Panc1 (cell line): ENCODE results near the gene SEC22C.

Experiments
- POLR2AphosphoS5 ChIP-seq: IDR thresholded peaks from 2 replicates; pipeline ENCODE4 v1.6.1; 2012; ENCODE audit warnings: mild to moderate bottlenecking, low read depth, low read length, moderate library complexity
- TF ChIP-seq, protein P1 (sequence below): fragments of 450-650 bp; IDR thresholded peaks from 2 replicates; pipeline ENCODE4 v1.5.1; 2017; ENCODE audit warnings: mild to moderate bottlenecking
- TF ChIP-seq, protein P2 (sequence below), 2 experiments: IDR thresholded peaks; 2 replicates each; pipeline ENCODE4 v1.6.1; 2011 to 2012; ENCODE audit warnings: low read depth in 2 of 2, control low read depth in 1 of 2, low read length in 1 of 2, mild to moderate bottlenecking in 1 of 2, moderate library complexity in 1 of 2; ENCODE audit not compliant: insufficient read depth in 1 of 2

DNA sequence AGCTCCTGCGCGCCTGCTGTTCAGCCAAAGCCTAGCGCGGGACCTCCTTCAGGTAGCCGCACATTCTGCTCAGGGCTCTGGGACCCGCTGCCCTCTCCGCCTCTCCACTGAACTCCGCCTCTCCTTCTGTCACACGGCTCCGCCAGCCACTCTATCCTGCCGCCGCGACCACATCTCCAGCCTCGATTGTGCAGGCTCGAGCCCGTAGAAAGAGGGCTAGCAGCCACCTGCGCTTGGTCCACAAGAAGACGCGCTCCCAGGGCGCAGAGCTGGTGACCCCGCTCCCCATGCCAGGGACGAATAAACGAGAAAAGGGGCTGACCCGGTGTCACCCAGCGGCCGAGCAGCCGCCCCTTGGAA is 80.5 kb downstream of the SEC22C start:
- TF ChIP-seq, protein P1, sequence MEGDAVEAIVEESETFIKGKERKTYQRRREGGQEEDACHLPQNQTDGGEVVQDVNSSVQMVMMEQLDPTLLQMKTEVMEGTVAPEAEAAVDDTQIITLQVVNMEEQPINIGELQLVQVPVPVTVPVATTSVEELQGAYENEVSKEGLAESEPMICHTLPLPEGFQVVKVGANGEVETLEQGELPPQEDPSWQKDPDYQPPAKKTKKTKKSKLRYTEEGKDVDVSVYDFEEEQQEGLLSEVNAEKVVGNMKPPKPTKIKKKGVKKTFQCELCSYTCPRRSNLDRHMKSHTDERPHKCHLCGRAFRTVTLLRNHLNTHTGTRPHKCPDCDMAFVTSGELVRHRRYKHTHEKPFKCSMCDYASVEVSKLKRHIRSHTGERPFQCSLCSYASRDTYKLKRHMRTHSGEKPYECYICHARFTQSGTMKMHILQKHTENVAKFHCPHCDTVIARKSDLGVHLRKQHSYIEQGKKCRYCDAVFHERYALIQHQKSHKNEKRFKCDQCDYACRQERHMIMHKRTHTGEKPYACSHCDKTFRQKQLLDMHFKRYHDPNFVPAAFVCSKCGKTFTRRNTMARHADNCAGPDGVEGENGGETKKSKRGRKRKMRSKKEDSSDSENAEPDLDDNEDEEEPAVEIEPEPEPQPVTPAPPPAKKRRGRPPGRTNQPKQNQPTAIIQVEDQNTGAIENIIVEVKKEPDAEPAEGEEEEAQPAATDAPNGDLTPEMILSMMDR, result no peak
- TF ChIP-seq, protein P2, sequence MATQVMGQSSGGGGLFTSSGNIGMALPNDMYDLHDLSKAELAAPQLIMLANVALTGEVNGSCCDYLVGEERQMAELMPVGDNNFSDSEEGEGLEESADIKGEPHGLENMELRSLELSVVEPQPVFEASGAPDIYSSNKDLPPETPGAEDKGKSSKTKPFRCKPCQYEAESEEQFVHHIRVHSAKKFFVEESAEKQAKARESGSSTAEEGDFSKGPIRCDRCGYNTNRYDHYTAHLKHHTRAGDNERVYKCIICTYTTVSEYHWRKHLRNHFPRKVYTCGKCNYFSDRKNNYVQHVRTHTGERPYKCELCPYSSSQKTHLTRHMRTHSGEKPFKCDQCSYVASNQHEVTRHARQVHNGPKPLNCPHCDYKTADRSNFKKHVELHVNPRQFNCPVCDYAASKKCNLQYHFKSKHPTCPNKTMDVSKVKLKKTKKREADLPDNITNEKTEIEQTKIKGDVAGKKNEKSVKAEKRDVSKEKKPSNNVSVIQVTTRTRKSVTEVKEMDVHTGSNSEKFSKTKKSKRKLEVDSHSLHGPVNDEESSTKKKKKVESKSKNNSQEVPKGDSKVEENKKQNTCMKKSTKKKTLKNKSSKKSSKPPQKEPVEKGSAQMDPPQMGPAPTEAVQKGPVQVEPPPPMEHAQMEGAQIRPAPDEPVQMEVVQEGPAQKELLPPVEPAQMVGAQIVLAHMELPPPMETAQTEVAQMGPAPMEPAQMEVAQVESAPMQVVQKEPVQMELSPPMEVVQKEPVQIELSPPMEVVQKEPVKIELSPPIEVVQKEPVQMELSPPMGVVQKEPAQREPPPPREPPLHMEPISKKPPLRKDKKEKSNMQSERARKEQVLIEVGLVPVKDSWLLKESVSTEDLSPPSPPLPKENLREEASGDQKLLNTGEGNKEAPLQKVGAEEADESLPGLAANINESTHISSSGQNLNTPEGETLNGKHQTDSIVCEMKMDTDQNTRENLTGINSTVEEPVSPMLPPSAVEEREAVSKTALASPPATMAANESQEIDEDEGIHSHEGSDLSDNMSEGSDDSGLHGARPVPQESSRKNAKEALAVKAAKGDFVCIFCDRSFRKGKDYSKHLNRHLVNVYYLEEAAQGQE (IDR thresholded peaks at IDR 0.05; ENCODE audit: insufficient read depth in 1 of 2, low read depth in 2 of 2, low read length in 1 of 2), result no peak
- TF ChIP-seq POLR2AphosphoS5, result no peak
